GM21717 (cell line): ENCODE results near the gene MALRD1.

Experiments
- ATAC-seq: cut with Tn5 transposase; IDR thresholded peaks from one replicate; pipeline ENCODE4 v1.9.1; 2021; ENCODE audit warnings: mild to moderate bottlenecking, moderate library complexity; ENCODE audit not compliant: unreplicated experiment

Gene MALRD1

DNA sequence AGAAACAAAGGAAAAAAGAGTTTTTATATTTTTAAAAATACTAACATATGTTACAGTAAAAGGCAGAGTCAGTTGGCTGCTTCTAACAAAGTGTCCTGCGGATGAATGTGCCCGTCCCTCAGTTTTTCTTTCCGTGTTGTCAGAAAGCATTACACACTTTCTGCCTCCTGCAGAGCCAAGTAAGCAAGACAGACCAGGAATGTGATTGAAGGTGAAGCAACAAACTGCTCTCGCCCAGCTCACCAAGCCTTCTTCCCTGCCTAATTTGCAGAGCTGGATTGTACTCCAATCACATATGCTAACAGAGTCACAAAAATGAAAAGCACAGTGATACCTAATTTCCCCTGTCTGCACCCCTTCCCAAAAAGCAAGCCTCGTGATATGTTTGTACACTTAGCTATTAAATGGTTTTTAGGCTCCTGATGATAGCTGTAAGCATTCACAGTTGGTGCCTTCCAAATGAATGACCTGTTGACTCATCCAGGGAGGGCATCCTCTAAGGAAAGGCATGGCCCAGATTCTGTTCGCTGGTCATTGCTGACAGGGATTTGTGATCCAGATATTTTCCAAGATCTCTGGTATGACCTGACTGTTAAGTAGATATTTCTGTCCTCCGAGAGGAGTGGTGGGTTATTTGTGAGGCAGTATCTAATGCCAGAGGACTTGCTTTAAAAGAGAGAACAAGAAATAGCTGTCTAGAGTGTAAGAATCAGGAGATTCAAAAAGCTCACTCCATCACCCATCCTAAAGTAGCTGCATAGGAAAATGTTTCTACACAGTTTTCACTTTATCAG is 580.4 kb downstream of the MALRD1 start:
- no peak for ATAC-seq

DNA sequence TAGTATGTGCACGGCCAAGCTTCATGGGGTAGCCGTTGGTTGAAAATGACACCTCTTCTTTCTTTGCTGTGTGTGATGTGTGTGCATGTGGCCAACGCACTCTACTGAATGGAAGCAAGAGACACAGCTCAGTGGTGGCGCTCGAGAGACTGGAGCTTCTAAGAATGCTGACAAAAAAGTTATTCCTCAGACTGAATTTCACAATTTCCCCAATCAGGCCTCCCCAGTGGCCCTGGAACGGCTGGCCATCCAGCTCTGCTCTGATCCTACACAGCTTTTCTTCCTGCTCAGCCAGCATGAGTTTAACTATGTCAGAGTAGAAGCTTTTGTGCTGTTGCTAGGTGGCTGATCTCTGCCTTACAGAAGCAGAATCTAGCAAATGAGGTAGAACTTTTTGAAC is 581.0 kb downstream of the MALRD1 start:
- ATAC-seq = no peak

DNA sequence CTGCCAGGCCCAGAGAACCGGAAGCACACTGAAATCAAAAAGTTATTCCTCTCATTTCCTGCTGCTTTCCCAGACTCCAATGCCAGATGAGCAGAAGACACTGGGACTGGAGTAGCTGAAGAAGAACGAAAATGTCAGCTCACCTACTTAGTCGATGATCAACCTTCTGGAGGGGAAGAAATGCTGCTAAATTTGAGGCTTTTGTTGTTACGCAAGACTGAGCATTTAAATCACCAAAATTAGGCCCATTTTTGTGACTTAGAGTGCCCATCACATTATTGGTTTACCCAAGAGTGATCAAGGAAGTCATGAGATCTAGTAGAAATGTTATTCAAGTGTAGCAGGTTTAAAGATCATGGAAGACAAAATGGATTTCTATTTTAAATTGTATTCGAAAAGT is 585.6 kb downstream of the MALRD1 start:
- no peak for ATAC-seq

DNA sequence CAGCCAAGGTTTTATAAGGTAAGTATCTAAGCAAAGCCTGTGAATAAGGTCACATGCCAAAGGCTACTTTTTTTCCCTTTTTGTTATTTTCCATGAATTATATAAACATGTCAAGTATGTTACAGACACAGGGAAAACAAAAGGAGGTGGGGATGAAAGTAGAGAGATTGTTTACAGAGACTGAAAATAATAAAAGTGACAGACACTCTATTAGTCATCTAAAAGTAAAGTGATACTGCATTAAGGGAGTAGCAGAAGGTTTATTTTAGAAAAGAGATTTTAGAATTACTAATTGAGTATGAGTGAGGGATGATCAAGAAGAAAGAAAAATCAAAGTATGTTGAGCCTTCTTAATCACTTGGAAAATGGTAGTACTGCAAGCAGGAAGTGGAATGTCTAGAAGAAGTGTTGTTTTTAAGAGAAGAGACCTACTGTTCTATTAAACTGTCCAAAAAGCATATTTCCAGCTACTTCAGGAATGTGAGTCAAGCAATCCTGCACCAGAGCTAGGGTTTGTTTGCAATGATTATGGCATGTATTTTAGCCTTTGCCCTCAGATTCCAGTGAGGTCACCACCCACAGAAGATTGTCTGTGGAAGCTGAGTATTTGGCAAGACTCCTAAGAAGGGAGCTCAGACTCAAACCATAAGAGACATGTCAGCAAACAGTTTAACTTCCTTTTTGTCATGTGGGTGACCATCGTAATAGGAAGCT is 589.7 kb downstream of the MALRD1 start:
- ATAC-seq = no peak

DNA sequence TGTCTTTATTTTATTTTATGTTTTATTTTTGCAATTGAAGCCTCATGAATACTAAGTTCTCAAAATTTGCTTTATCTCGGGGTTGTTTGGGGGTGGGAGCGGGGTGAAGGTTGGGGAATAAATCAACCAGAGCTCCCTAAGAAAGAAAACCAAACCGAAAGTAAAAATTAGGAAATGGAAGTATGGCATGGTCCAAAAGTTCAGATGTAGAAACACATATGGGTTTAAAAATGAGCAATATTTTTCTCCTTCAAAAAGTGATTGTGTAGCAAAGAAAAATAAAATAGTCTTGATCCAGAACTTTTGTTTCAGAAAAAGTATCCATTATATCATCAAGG is 590.3 kb downstream of the MALRD1 start:
- ATAC-seq = no peak

DNA sequence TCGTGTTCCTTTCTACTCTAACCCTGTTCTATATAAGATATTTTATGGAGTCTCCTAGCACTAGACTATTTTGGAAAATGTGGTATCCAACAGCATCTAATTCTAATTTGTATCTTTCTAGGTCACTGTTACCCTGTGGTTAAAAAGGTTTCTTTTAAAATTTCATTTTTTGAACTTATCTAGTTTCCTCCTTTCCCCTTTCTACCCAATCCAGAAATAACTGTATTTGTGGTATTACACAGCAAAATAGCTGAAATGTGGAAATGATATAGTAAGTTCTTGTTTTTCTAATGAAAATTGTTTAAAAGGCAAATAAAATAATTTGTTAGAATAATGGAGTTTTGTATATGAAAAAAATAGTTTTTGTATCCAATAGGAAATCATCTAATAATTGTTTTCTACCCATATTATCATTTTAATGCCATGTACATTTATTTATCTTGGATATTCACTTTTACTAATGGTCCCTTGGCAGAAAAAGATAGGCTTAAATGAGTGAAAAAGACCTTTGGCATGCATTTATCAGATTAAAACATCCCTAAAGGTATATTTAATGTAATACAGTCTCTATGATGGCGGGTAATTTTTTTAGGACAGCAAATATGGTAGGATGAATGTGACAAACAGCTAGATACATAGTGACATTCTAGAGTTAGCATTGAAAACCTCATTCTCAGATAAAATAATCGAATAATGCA is 592.1 kb downstream of the MALRD1 start:
- no peak for ATAC-seq

DNA sequence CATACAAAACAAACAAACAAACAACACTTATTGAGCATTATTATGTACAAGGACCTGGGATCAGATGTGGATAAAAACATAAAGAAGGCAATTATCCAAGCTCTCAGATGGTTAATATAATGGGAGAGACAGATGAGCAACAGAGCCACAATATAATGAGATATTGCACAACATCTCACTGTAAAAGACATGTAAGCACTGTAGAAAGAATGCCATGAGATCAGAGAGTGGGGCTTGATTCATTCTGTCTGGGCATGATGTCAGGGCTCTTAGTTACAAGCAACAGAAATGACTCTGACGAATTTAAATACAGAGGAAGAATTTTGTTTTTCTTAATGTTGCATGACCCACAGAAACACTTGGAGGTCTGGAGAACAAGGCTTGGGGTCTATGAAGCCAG is 602.9 kb downstream of the MALRD1 start:
- ATAC-seq = no peak

DNA sequence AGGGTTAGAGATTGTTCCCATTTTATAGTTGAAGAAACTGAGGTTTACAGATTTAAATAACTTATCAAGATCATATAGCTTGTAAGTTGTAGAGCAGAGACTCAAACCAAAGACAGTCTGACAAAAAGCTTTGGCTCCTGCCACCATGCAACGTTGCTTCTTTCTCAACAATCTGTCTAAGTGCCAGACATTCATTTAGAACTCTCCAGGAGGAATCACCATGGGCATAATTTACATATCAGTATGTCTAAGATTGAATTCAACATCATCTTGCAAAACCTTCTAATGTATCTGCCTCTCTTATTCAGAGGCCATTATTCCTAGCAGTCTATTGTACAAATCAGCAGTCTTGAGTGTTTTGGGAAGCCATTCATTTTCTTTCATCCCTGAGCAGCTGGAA is 604.1 kb downstream of the MALRD1 start:
- ATAC-seq = no peak

DNA sequence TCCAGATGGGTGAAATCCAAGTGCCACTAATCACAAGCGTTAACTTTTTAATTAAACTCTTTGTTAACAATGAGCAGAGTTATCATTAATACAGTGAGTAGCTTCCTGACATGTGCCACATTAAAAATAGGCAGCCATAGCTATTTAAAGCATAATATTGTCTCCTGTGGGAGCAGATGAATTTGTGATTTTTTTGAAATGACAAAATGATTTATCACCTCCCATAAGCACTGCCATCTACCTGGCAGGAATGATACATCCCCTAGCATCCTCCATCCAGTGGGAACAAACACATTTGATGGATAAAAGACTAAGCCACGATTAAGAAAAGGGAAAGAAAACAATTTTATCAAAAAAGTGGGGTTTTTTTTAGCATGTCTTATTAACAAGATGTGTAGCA is 605.3 kb downstream of the MALRD1 start:
- ATAC-seq = no peak

DNA sequence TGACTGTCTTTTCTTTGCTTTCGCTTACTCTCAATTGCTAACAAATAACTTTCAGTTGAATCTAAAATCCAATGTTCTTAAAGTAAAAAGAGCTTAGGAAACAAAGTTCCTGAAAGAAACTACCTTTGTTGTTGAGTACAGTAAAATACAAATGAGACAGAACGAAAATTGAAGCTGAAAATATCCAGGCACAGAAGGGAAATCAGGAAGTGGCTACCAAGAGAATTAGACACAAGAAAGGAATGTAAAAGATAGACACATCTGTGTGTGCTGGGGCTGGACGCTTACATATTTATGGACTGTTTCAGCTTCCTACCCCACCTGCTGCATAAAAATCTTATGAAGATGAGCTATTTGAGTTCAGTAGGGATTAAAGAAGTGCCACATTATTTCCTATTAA is 606.0 kb downstream of the MALRD1 start:
- ATAC-seq = no peak

DNA sequence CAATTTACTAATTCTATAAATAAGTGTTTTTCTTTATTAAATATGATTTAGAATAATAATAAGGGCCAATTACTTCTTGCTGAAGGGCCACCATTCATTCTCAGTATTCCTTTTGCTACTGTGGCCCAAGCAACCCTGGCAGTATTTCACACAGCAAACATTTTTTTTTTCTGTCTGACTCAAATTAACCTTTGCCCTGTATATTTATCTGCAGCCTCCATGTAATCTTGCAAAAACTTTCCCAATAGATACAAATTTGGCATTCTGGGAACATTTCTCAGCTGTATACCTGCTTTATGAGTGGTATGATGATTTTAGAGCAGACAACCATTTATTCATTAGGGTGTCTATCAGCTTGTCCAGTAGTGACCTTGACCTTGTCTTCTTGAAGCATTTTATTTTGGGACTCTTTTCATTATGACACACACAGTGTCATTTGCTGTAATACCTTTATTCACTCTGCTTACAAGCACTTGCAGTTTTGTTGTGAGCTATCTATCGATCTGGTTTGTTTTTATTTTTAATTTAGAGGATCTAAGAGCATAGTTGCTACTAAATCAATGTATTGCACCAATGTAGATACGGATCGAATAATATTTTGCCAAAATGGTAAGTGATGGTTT is 607.9 kb downstream of the MALRD1 start:
- no peak for ATAC-seq

DNA sequence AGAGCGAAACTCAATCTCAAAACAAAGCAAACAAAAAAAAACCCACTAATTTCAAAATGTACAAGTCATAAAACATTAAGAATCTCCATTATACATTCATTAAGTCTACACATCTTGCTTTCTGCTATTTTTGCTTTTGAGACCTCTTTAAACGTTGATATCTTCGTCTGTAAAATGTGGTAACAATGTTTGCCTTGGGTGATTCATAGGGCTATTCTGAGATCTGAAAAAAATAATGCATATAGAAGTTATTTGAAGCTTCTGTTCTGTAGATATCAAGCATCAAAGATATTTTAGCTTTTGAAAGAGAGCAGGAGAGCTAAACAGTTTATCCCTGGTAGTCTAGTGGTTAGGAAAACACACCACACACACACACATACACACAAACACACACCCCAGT is 609.5 kb downstream of the MALRD1 start:
- no peak for ATAC-seq

DNA sequence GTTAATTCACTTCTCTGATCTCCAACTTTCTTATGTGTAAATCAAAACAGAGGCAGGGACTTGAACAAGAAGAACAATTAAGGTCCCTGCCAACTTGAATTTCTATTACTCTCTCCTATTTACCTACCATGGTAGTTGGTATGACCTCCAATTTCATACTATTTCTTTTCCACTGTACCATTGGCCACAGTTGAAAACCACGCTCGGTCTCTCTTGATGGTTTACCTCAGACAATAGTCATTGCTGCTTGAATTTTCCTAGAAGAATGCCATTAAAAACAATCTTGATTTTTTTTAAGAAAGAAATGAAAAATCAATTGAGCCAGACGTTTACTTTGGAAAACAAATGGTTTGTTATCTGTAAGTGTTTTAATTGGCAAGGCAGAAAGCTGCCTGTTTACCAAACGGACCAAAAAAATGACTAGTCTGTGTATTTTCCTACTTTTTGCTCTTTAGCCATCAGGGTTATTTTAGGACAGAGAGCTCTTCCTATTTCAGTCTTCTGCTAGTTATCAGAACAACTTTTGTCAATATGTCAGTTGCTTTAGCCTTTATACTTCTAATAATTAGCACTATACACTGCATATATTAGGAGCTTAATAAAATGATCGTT is 610.1 kb downstream of the MALRD1 start:
- ATAC-seq = no peak

DNA sequence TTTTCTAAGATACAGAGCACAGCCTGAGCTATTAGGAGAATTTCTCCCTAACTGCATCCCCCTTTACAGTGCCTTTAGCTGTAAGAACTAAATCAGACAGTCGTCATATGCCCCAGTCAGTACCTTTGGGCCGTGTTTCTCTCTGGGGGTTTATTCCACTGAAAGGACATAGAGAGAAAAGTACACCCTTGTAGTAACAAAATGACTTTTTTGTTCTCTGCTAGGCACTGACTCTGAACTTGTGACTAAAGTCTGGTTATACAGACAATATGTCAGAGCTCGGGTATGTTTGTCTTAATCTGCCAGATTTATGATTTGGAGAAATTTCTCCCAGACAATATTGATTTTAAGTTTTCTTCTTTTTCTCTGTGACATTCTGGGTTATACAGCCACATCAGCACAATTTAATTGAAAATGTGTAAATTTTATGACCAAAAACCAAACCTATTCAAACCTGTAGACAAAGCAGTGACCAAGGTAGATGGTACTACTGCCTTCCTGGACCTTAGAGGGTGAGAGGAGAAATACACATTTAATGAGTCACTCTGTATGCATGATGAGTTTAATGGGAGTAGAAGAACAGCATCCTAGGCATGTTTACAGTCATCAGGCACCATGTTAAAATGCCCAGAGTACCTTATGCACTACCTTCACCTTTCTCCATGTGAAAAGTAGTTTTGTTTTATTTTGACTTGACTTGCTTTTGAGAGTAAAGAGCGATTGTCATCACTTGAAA is 611.5 kb downstream of the MALRD1 start:
- no peak for ATAC-seq

DNA sequence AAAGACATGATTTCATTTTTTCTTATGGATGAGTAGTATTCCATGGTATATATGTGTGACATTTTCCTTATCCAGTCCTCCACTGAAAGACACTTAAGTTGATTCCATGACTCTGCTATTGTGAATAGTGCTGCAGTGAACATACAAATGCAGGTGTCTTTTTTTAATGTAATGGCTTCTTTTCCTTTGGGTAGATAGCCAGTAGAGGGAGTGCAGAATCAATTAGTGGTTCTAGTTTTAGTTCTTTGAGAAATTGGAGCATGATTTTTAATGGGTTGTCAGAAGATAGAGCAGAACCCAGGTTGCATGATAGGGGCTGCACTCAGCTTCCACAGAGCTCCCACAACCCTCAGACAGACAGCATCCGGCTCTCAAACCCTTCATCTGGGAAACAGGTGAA is 614.7 kb downstream of the MALRD1 start:
- ATAC-seq = no peak

DNA sequence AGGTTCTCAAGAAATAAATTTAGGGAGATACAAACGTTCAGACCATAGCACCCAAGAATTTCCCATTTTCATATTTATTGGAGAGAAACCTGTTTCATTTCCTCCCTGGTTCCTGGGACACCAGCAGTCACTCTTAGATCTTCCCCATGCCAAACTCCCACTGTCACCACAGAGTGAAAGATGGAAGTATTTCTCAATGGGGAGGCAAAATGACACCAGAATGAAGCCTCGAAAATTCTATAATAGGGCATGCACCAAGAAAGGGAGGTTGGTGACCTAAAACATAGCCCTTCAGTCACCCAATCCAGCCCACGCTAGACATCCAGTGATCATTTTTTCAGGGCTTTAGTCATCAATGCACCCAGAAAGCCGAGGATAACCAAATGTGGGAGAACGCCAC is 619.5 kb downstream of the MALRD1 start:
- no peak for ATAC-seq

DNA sequence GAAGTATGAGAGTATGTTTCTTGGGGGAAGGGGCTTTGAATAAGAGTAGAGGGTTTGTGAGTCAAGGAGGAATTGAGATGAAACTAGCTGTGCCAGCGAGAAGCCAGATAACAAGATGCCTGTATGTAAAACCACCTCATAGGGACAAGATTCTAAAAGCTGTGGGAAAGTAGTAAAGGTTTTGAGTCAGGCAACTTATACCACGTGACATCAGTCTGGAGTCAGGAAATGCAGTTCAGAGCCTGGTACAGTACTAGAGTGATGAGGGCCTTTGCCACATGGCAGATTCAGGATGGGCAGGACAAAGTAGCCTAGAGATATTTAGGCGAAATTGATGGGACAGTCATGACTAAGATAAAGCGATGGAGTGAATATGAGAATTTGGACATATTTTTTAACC is 627.5 kb downstream of the MALRD1 start:
- ATAC-seq = no peak

DNA sequence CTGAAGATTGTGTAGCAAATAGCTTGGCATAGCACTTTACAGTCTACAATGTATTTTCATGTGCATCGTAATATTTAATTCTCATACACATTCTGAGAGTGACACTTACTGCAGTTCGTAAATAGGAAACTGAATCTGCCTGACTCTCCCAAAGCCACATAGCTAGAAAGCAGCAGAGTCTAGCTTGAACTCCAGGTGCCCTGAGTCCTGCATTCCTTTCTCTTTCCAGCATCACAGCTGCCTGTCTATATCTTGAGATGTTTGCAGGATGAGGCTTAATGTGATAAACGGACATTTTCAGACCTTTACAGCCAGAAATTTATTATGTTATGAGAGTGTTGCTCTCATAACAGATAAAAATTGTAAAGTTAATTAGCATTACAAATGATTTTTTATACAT is 634.8 kb downstream of the MALRD1 start:
- no peak for ATAC-seq

DNA sequence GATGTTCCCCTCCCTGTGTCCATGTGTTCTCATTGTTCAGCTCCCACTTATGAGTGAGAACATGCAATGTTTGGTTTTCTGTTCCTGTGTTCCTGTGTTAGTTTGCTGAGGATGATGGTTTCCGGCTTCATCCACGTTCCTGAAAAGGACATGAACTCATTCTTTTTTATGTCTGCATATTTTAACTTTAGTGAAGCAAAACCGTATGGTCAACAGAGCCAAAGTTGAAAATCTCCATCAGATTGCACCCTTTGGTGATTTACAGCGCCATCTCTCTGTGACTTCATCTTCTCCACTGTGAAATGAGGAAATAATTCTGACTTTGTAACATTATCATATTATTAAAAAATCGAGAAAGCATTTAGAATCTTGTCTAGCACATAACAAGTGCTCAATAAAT is 635.4 kb downstream of the MALRD1 start:
- no peak for ATAC-seq

DNA sequence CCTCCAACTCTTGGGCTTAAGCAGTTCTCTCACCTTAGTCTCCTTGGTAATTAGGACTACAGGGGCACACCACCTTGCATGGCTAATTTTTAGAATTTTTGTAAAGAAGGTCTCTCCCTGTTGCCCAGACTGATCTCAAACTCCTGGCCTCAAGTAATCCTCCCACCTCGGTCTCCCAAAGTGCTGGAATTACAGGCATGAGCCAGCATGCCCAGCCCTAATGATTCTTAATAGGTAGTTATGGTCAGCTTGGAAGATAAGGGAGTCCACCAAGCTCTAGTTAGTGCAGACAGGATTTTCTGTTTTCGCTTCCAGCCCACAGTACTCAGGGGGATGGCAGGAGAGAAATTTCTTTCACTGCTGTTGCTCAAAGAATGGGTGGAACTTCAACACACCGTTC is 639.7 kb downstream of the MALRD1 start:
- no peak for ATAC-seq

DNA sequence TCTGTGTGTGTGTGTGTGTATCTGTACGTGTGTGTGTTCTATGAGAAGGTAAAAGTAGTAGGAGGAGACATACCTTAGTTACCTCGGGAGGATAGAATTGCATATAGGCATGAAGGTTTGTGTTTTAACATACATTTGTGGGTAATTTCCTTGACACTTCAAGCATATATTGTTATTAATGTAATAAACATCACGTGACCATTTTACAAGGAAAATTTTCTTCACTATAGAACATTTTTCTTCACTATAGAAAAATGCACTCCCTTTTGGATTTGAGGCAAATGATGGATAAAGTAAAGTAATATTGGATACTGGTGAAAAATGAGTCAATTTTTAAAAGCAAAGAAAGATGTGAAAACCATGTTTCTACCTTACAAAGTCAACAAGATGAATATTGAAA is 640.6 kb downstream of the MALRD1 start:
- no peak for ATAC-seq
